PFSK-1 (cell line): ENCODE data around the gene MRPL36.

ENCODE experiments used
- SIN3A ChIP-seq: IDR thresholded peaks from 2 replicates; pipeline ENCODE4 v1.6.1; 2012; ENCODE audit warnings: mild to moderate bottlenecking, low read length, moderate library complexity, borderline replicate concordance; ENCODE audit not compliant: insufficient read depth
- TAF1 ChIP-seq: IDR thresholded peaks from 2 replicates; pipeline ENCODE4 v1.6.1; 2012; ENCODE audit warnings: low read length, control low read depth, borderline replicate concordance; ENCODE audit not compliant: insufficient read depth

DNA sequence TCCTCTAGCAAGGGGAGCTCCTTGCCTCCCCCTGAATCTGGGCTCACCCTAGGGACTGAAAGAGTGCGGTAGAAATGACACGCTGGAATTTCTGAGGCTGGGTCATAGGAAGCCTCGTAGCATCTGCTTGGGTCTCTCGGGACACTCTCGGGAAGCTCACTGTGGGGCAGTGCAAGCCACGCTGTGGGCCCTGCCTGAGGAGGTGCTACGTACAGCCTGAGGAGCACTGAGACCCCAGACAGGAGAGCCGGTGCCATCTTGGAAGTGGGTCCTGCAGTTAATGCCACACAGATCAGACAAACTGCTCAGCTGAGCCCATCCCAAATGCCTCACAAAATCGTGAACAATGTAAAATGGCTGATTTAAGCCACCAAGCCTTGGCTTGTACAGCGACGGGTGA is 1.8 kb downstream of the MRPL36 start:
- TF ChIP-seq TAF1 (no peak), SIN3A (no peak)
